Gastroesophageal sphincter (tissue), 4 donors: ENCODE results near the gene SMCO4. TPM values are rescaled to one million over a fixed set of nuclear protein-coding genes. Genes with fewer than 3 reads are reported as not detected.

Experiments used
- ATAC-seq: fragments of 150-250 bp; one replicate; pipeline ENCODE4 v1.9.1; 2016; ENCODE audit warnings: mild to moderate bottlenecking, moderate library complexity
- H3K27ac ChIP-seq, 4 donors: fragments of 200-600 bp; sonication (generic) in 3 of 4; 1 replicate in 3 of 4; 2 replicates in 1 of 4; pipeline ENCODE4 v1.5.1; 2016 to 2019
- H3K27me3 ChIP-seq: fragments of 200-600 bp; sonication (generic); one replicate; pipeline ENCODE4 v1.5.1; 2019
- H3K36me3 ChIP-seq, 2 donors: fragments of 200-600 bp; sonication (generic); one replicate each; pipeline ENCODE4 v1.5.1; 2019; ENCODE audit warnings: control low read depth in 1 of 2
- H3K4me1 ChIP-seq, 3 donors: fragments of 200-600 bp; sonication (generic); 1 replicate in 2 of 3; 2 replicates in 1 of 3; pipeline ENCODE4 v1.5.1; 2016 to 2019; ENCODE audit warnings: control low read depth in 2 of 3
- H3K4me3 ChIP-seq, 2 donors: fragments of 200-600 bp; sonication (generic); one replicate each; pipeline ENCODE4 v1.5.1; 2019; ENCODE audit warnings: mild to moderate bottlenecking in 1 of 2, moderate library complexity in 1 of 2
- H3K9me3 ChIP-seq, 3 donors: fragments of 200-600 bp; sonication (generic); one replicate each; pipeline ENCODE4 v1.5.1; 2017 to 2019; ENCODE audit warnings: control low read depth in 2 of 3
- CTCF ChIP-seq, 4 experiments: fragments of 200-600 bp in 2 of 4; fragments of 450-650 bp in 2 of 4; sonication (generic) in 1 of 4; IDR thresholded peaks; one replicate each; pipeline ENCODE4 v1.5.1; 2017 to 2019; ENCODE audit warnings: antibody characterized with exemption in 4 of 4, mild to moderate bottlenecking in 2 of 4, moderate library complexity in 2 of 4
- EP300 ChIP-seq: sonication (generic); formaldehyde crosslinking; IDR thresholded peaks from one replicate; pipeline ENCODE4 v1.6.1; 2017; ENCODE audit warnings: antibody characterized with exemption, mild to moderate bottlenecking
- POLR2A ChIP-seq, 2 donors: fragments of 450-650 bp; IDR thresholded peaks; one replicate each; pipeline ENCODE4 v1.6.1; 2017; ENCODE audit warnings: antibody characterized with exemption in 2 of 2, mild to moderate bottlenecking in 2 of 2, moderate library complexity in 1 of 2
- POLR2AphosphoS5 ChIP-seq: sonication (generic); formaldehyde crosslinking; IDR thresholded peaks from one replicate; pipeline ENCODE4 v1.6.1; 2017; ENCODE audit warnings: antibody characterized with exemption
- WGBS, 2 donors: methylation state at CpG; one replicate each; pipeline ENCODE4 v1.1.5; 2018; ENCODE audit warnings: low coverage in 1 of 2; 5-methylcytosine and 5-hydroxymethylcytosine counted together
- total RNA-seq, 4 donors: library from RNA; depleted of rRNA; stranded (reverse); fragments of >200 nt; gene quantifications; one replicate each; pipeline ENCODE4 v1.1.0, GENCODE V29; 2016

SMCO4 gene
- total RNA-seq, 4 donors from 2014 or later = 5.6 to 15.5 (median 11.6) TPM

GRCh38 chr11:93574638-93575220, 31.5 kb upstream of the SMCO4 start:
- Histone ChIP-seq H3K27me3 (no peaks in the 10 kb centered on the region), H3K4me3 (no peak overlapping the region), H3K4me1 (peaks cover 0 to 9% (median 3%) of the 10 kb centered on the region in 3 donors), H3K9me3 (peaks cover 0 to 8% (median 0%) of the 10 kb centered on the region in 3 donors), H3K36me3 (no peaks in the 10 kb centered on the region), H3K27ac (no peak overlapping the region)
- no peak for ATAC-seq
- 85 to 96% methylated on average over 2 of the region's 2 CpGs for whole genome bisulfite sequencing, 2 donors
- TF ChIP-seq CTCF (IDR thresholded peaks at IDR 0.05) (no peak), EP300 (no peak), POLR2AphosphoS5 (no peak), POLR2A (IDR thresholded peaks at IDR 0.05) (no peak)

GRCh38 chr11:93573184-93573583, 30.0 kb upstream of the SMCO4 start:
- TF ChIP-seq POLR2AphosphoS5 (no peak), POLR2A (IDR thresholded peaks at IDR 0.05) (no peak), CTCF (IDR thresholded peaks at IDR 0.05) (no peak), EP300 (no peak)
- Histone ChIP-seq H3K36me3 (no peaks in the 10 kb centered on the region), H3K27ac (no peak overlapping the region), H3K27me3 (no peaks in the 10 kb centered on the region), H3K9me3 (no peaks in the 10 kb centered on the region), H3K4me1 (peaks cover 0 to 10% (median 3%) of the 10 kb centered on the region in 3 donors), H3K4me3 (no peak overlapping the region)
- 70 to 100% methylated on average over 1 of the region's 1 CpG for WGBS, 2 donors
- ATAC-seq = no peak

GRCh38 chr11:93572621-93573020, 29.4 kb upstream of the SMCO4 start:
- TF ChIP-seq EP300 (no peak), CTCF (IDR thresholded peaks at IDR 0.05) (no peak), POLR2A (IDR thresholded peaks at IDR 0.05) (no peak), POLR2AphosphoS5 (no peak)
- no peaks in the 10 kb centered on the region for H3K27me3 ChIP-seq
- no peaks in the 10 kb centered on the region for H3K9me3 ChIP-seq
- 78 to 89% methylated on average over 3 of the region's 3 CpGs for WGBS, 2 donors
- ATAC-seq = no peak
- no peak overlapping the region for H3K27ac ChIP-seq
- H3K36me3 ChIP-seq = no peaks in the 10 kb centered on the region
- H3K4me1 ChIP-seq = peaks cover 0 to 16% (median 7%) of the 10 kb centered on the region in 3 donors
- no peak overlapping the region for H3K4me3 ChIP-seq

- H3K4me3 ChIP-seq = no peak overlapping the region
- H3K27me3 ChIP-seq = no peaks in the 10 kb centered on the region
- no peaks in the 10 kb centered on the region for H3K9me3 ChIP-seq
- peaks cover 0 to 21% (median 12%) of the 10 kb centered on the region in 3 donors for H3K4me1 ChIP-seq
- no peak for ATAC-seq
- H3K27ac ChIP-seq = no peak overlapping the region
- no peak for TF ChIP-seq POLR2A (IDR thresholded peaks at IDR 0.05)
- H3K36me3 ChIP-seq = no peaks in the 10 kb centered on the region
- 89 to 90% methylated on average over 1 of the region's 1 CpG for WGBS, 2 donors
Measured at GRCh38 chr11:93572171-93572570, 29.0 kb upstream of the SMCO4 start.

GRCh38 chr11:93571612-93572011, 28.4 kb upstream of the SMCO4 start:
- ATAC-seq = no peak
- TF ChIP-seq CTCF (IDR thresholded peaks at IDR 0.05) = no peak

More at GRCh38 chr11:93571612-93572011, 28.4 kb upstream of the SMCO4 start:
- Histone ChIP-seq H3K27ac (no peak overlapping the region), H3K36me3 (no peaks in the 10 kb centered on the region), H3K4me1 (peaks cover 0 to 22% (median 12%) of the 10 kb centered on the region in 3 donors), H3K4me3 (no peak overlapping the region), H3K9me3 (no peaks in the 10 kb centered on the region), H3K27me3 (no peaks in the 10 kb centered on the region)
- WGBS, 2 donors = 83 to 100% methylated on average over 1 to 7 of the region's 7 CpGs
